Right lobe of liver (tissue), 6 donors: ENCODE results near the gene NMUR1. TPM values are rescaled to one million over a fixed set of nuclear protein-coding genes. Genes with fewer than 3 reads are reported as not detected.

Experiments
- ATAC-seq, 4 donors: fragments of 200-7000 bp; cut with Tn5 transposase; one replicate each; pipeline ENCODE4 v1.9.1; 2020; ENCODE audit warnings: mild to moderate bottlenecking in 4 of 4, moderate library complexity in 4 of 4
- DNase-seq, 3 donors: peaks; one replicate each; pipeline ENCODE4 v3.0.0-alpha.2; 2020
- H3K27ac ChIP-seq, 3 donors: fragments of 200-600 bp; one replicate each; pipeline ENCODE4 v1.8.0; 2022
- H3K27me3 ChIP-seq, 2 donors: fragments of 200-600 bp; one replicate each; pipeline ENCODE4 v1.8.0; 2022
- H3K36me3 ChIP-seq, 4 donors: fragments of 200-600 bp; sonication (generic) in 1 of 4; one replicate each; pipeline versions ENCODE4 v1.5.1 to v1.8.0; 2017 to 2022; ENCODE audit warnings: control low read depth in 1 of 4
- H3K4me1 ChIP-seq, 4 donors: fragments of 200-600 bp; sonication (generic) in 1 of 4; one replicate each; pipeline versions ENCODE4 v1.5.1 to v1.8.0; 2017 to 2022; ENCODE audit warnings: control low read depth in 1 of 4
- H3K4me3 ChIP-seq, 3 donors: fragments of 200-600 bp; one replicate each; pipeline ENCODE4 v1.8.0; 2022
- H3K9me3 ChIP-seq, 4 donors: fragments of 200-600 bp; sonication (generic) in 1 of 4; one replicate each; pipeline versions ENCODE4 v1.5.1 to v1.8.0; 2017 to 2022; ENCODE audit warnings: control low read depth in 1 of 4
- CTCF ChIP-seq, 4 donors: fragments of 200-600 bp in 3 of 4; fragments of 450-650 bp in 1 of 4; IDR thresholded peaks; one replicate each; pipeline versions ENCODE4 v1.5.1 to v1.8.0; 2016 to 2022; ENCODE audit warnings: antibody characterized with exemption in 4 of 4, mild to moderate bottlenecking in 2 of 4
- POLR2A ChIP-seq: fragments of 450-650 bp; IDR thresholded peaks from one replicate; pipeline ENCODE4 v1.6.1; 2017; ENCODE audit warnings: antibody characterized with exemption, mild to moderate bottlenecking
- WGBS: methylation state at CpG from one replicate; pipeline ENCODE4 v1.1.6; 2018; ENCODE audit warnings: low coverage, low lambda C conversion rate; ENCODE audit not compliant: insufficient coverage; ENCODE audit errors: missing lambda C conversion rate; 5-methylcytosine and 5-hydroxymethylcytosine counted together
- intact Hi-C, 2 donors: fragments of 100-400 bp; cut with DNase I; formaldehyde crosslinking; loops; one replicate each; pipeline versions ENCODE4 v1.11.2 to v1.14.1; 2022
- total RNA-seq, 6 experiments: library from RNA; depleted of rRNA in 2 of 6; stranded (reverse); fragments of >200 nt in 2 of 6; fragmentation: NEBNext Ultra II Directional in 3 of 6; extraction: Animal tissue kit (Norgen Biotek cat#: 25700) in 3 of 6; gene quantifications; one replicate each; pipeline versions ENCODE4 v1.1.0 to v1.2.4, GENCODE V29; 2016 to 2023
- donor health status: DM: no; HTN: yes; CAD: no.
- donor health status: DM: no; HTN: no; CAD: no.
- donor health status: DM: no; HTN: no; CAD: no.
- donor health status: DM: no; HTN: yes; CAD: no.
- donor health status: DM: no; HTN: yes; CAD: no.

Gene NMUR1
- total RNA-seq, 6 experiments from 2014 or later: 0.11 to 0.66 (median 0.36) TPM

GRCh38 chr2:231521443-231521842, 8.8 kb downstream of the NMUR1 start:
- 29% methylated on average over 3 of the region's 3 CpGs for WGBS
- intact Hi-C loops: no loop called here
- DNase-seq: no peak

GRCh38 chr2:231519975-231520555, 10.2 kb downstream of the NMUR1 start:
- intact Hi-C loops: no loop called here
- Histone ChIP-seq H3K27ac (no peak overlapping the region), H3K9me3 (no peaks in the 10 kb centered on the region), H3K4me1 (peaks cover 0 to 2% (median 0%) of the 10 kb centered on the region in 4 donors), H3K27me3 (no peaks in the 10 kb centered on the region), H3K36me3 (no peaks in the 10 kb centered on the region), H3K4me3 (no peak overlapping the region)
- DNase-seq (no peak), ATAC-seq (peak; percentile 36 to 57 (median 56))
- WGBS: 51% methylated on average over 4 of the region's 4 CpGs
- TF ChIP-seq CTCF (IDR thresholded peaks at IDR 0.05) (no peak), POLR2A (no peak)

More at GRCh38 chr2:231521443-231521842, 8.8 kb downstream of the NMUR1 start:
- Histone ChIP-seq H3K36me3 (no peaks in the 10 kb centered on the region), H3K4me1 (no peaks in the 10 kb centered on the region), H3K27ac (no peak overlapping the region), H3K27me3 (no peaks in the 10 kb centered on the region), H3K4me3 (no peak overlapping the region), H3K9me3 (no peaks in the 10 kb centered on the region)
- no peak for ATAC-seq
- TF ChIP-seq CTCF (IDR thresholded peaks at IDR 0.05): no peak
- no peak for TF ChIP-seq POLR2A

- 88% methylated on average over 5 of the region's 5 CpGs for WGBS
- H3K9me3 ChIP-seq: no peaks in the 10 kb centered on the region
- H3K4me3 ChIP-seq: no peak overlapping the region
- intact Hi-C loops: no loop called here
- H3K36me3 ChIP-seq: no peaks in the 10 kb centered on the region
- H3K27me3 ChIP-seq: no peaks in the 10 kb centered on the region
- peaks cover 0 to 7% (median 0%) of the 10 kb centered on the region in 4 donors for H3K4me1 ChIP-seq
- TF ChIP-seq CTCF (IDR thresholded peaks at IDR 0.05) (no peak), POLR2A (no peak)
- DNase-seq: no peak
- ATAC-seq: no peak
- no peak overlapping the region for H3K27ac ChIP-seq
These were observed 11.5 kb downstream of the NMUR1 start for GRCh38 chr2:231518771-231519170.

GRCh38 chr2:231515603-231516002, 14.6 kb downstream of the NMUR1 start:
- H3K4me3 ChIP-seq: no peak overlapping the region
- 90% methylated on average over 4 of the region's 4 CpGs for WGBS
- TF ChIP-seq POLR2A (no peak), CTCF (IDR thresholded peaks at IDR 0.05) (no peak)
- H3K27ac ChIP-seq: no peak overlapping the region
- ATAC-seq (no peak), DNase-seq (no peak)
- intact Hi-C loops: no loop called here
- H3K27me3 ChIP-seq: no peaks in the 10 kb centered on the region
- H3K36me3 ChIP-seq: no peaks in the 10 kb centered on the region
- peaks cover 0 to 12% (median 0%) of the 10 kb centered on the region in 4 donors for H3K4me1 ChIP-seq
- no peaks in the 10 kb centered on the region for H3K9me3 ChIP-seq

GRCh38 chr2:231514951-231515297, 15.3 kb downstream of the NMUR1 start:
- H3K4me3 ChIP-seq: peak overlapping the region; percentile 42 to 64 (median 63)
- WGBS: 57% methylated on average over 7 of the region's 7 CpGs
- TF ChIP-seq CTCF (IDR thresholded peaks at IDR 0.05) (no peak), POLR2A (no peak)

More at GRCh38 chr2:231514951-231515297, 15.3 kb downstream of the NMUR1 start:
- Histone ChIP-seq H3K4me1 (peaks cover 0 to 12% (median 0%) of the 10 kb centered on the region in 4 donors), H3K27ac (peak overlapping the region; percentile 36 to 70 (median 60)), H3K36me3 (no peaks in the 10 kb centered on the region), H3K9me3 (no peaks in the 10 kb centered on the region), H3K27me3 (no peaks in the 10 kb centered on the region)
- ATAC-seq (no peak), DNase-seq (no peak)
- intact Hi-C loops: no loop called here
